ENCODE measurements around the gene CORO1A. TPM values are rescaled to one million over a fixed set of nuclear protein-coding genes. Genes with fewer than 3 reads are reported as not detected.
"Not testable (repeated sequence)": the region's sequence is repeated elsewhere in the genome, so short reads cannot be mapped to it uniquely, and the experiment has no call there.

Gene CORO1A
- total and polyA plus RNA-seq, 5 experiments from 2014 or later, result 881 to 1,424 (median 1,262) TPM

- H3K27me3 Mint-ChIP-seq, H3K27ac Mint-ChIP-seq, H3K9me3 Mint-ChIP-seq, DNase-seq, H3K4me3 Mint-ChIP-seq, H3K36me3 Mint-ChIP-seq, POLR2A ChIA-PET, H3K4me1 Mint-ChIP-seq: not testable (repeated sequence)
- peak; percentile 68 to 87 for ATAC-seq
Observed at GRCh38 chr16:30211414-30211813, 28.0 kb downstream of the CORO1A start.

DNA sequence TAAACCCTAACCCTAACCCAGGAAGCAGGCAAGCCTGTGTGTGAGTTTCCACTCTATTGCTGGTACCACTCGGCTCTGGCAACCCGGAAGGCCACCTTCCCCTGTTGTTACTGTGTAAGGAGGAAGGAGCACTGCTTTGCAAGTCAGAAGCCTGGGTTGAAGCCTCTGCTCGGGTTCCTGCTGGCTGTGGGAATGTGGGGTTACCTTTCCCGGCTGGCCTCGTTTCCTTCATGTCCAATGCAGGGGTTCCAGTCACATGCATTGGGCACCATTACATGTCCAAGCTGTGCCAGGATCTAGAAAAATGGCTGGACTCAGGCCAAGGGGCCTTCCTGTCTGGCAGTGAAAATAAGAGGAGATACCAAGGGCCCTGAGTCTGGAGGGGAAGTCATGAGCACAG is 33.7 kb downstream of the CORO1A start:
- H3K36me3 Mint-ChIP-seq, H3K27me3 Mint-ChIP-seq, POLR2A ChIA-PET, ATAC-seq, H3K4me3 Mint-ChIP-seq, H3K4me1 Mint-ChIP-seq, H3K27ac Mint-ChIP-seq, H3K9me3 Mint-ChIP-seq: not testable (repeated sequence)
- peak in 2 of 10 donors; percentile 0 to 8 for DNase-seq

Other genes with a start within 250 kb of the CORO1A start
- gene TMEM219, start 221.5 kb upstream of the CORO1A start, total RNA-seq, result 10 to 100 TPM; 63.1 to 74.0 TPM
- gene TMEM219, start 221.5 kb upstream of the CORO1A start, polyA plus RNA-seq, result 100 to 1,000 TPM; 157 to 179 (median 174) TPM
- 10 to 100 TPM; 40.8 to 42.6 TPM for gene TAOK2, start 209.7 kb upstream of the CORO1A start, total RNA-seq
- 1 to 10 TPM; 2.6 to 6.6 (median 2.8) TPM for gene TAOK2, start 209.7 kb upstream of the CORO1A start, polyA plus RNA-seq
- 10 to 100 TPM; 15.3 to 16.6 TPM for gene HIRIP3, start 188.0 kb upstream of the CORO1A start, total RNA-seq
- 10 to 100 TPM; 10.6 to 30.1 (median 18.7) TPM for gene HIRIP3, start 188.0 kb upstream of the CORO1A start, polyA plus RNA-seq
- gene INO80E, start 187.4 kb upstream of the CORO1A start, total RNA-seq, result 100 to 1,000 TPM; 107 to 115 TPM
- 1 to 10 TPM; 6.5 to 8.9 (median 7.6) TPM for gene INO80E, start 187.4 kb upstream of the CORO1A start, polyA plus RNA-seq
- not detected for gene DOC2A, start 172.6 kb upstream of the CORO1A start, total RNA-seq
- not detected for gene DOC2A, start 172.6 kb upstream of the CORO1A start, polyA plus RNA-seq
- gene C16orf92, start 160.4 kb upstream of the CORO1A start, total RNA-seq, result not detected
- not detected for gene C16orf92, start 160.4 kb upstream of the CORO1A start, polyA plus RNA-seq
- gene TLCD3B, start 152.3 kb upstream of the CORO1A start, total RNA-seq, result not detected
- not detected for gene TLCD3B, start 152.3 kb upstream of the CORO1A start, polyA plus RNA-seq
- 100 to 1,000 TPM; 580 to 594 TPM for gene ALDOA, start 117.8 kb upstream of the CORO1A start, total RNA-seq
- gene ALDOA, start 117.8 kb upstream of the CORO1A start, polyA plus RNA-seq, result 1,000 to 10,000 TPM in 1 of 3 donors, 100 to 1,000 TPM in 2; 798 to 1,176 (median 994) TPM
- gene PPP4C, start 107.6 kb upstream of the CORO1A start, total RNA-seq, result 10 to 100 TPM; 82.8 to 83.4 TPM
- 100 to 1,000 TPM; 153 to 199 (median 161) TPM for gene PPP4C, start 107.6 kb upstream of the CORO1A start, polyA plus RNA-seq
- gene TBX6, start 91.7 kb upstream of the CORO1A start, total RNA-seq, result 1 to 10 TPM; 2.4 to 2.5 TPM
- gene TBX6, start 91.7 kb upstream of the CORO1A start, polyA plus RNA-seq, result under 1 TPM; 0.15 to 0.25 (median 0.25) TPM
- gene YPEL3, start 87.4 kb upstream of the CORO1A start, total RNA-seq, result 100 to 1,000 TPM; 254 to 264 TPM
- gene YPEL3, start 87.4 kb upstream of the CORO1A start, polyA plus RNA-seq, result 100 to 1,000 TPM; 201 to 301 (median 206) TPM
- gene GDPD3, start 70.1 kb upstream of the CORO1A start, total RNA-seq, result 10 to 100 TPM; 19.8 to 25.0 TPM
- gene GDPD3, start 70.1 kb upstream of the CORO1A start, polyA plus RNA-seq, result under 1 TPM in 1 of 3 donors, not detected in 2; 0.18 TPM
- 10 to 100 TPM; 61.8 to 64.7 TPM for gene MAPK3, start 60.4 kb upstream of the CORO1A start, total RNA-seq
- 1 to 10 TPM; 6.7 to 7.8 (median 7.8) TPM for gene MAPK3, start 60.4 kb upstream of the CORO1A start, polyA plus RNA-seq
- 10 to 100 TPM; 66.6 to 73.1 TPM for gene BOLA2B, start 10.1 kb downstream of the CORO1A start, total RNA-seq
- gene BOLA2B, start 10.1 kb downstream of the CORO1A start, polyA plus RNA-seq, result 100 to 1,000 TPM; 225 to 251 (median 237) TPM
- 10 to 100 TPM; 32.5 to 47.1 TPM for gene SLX1A, start 10.3 kb downstream of the CORO1A start, total RNA-seq
- 10 to 100 TPM; 35.6 to 60.2 (median 44.2) TPM for gene SLX1A, start 10.3 kb downstream of the CORO1A start, polyA plus RNA-seq
- gene SULT1A3, start 15.7 kb downstream of the CORO1A start, total RNA-seq, result 10 to 100 TPM; 26.9 to 29.4 TPM
- 1 to 10 TPM in 1 of 3 donors, under 1 TPM in 1, not detected in 1; 0.47 to 1.3 TPM for gene SULT1A3, start 15.7 kb downstream of the CORO1A start, polyA plus RNA-seq
- 10 to 100 TPM; 30.8 to 40.8 TPM for gene NPIPB13, start 64.9 kb downstream of the CORO1A start, total RNA-seq
- gene NPIPB13, start 64.9 kb downstream of the CORO1A start, polyA plus RNA-seq, result under 1 TPM; 0.22 to 0.59 (median 0.40) TPM
- 10 to 100 TPM; 62.9 to 66.8 TPM for gene CD2BP2, start 171.7 kb downstream of the CORO1A start, total RNA-seq
- 10 to 100 TPM; 20.6 to 21.9 (median 21.7) TPM for gene CD2BP2, start 171.7 kb downstream of the CORO1A start, polyA plus RNA-seq
- 10 to 100 TPM; 32.9 to 36.9 TPM for gene TBC1D10B, start 186.9 kb downstream of the CORO1A start, total RNA-seq
- 10 to 100 TPM in 1 of 3 donors, 1 to 10 TPM in 2; 6.6 to 10.5 (median 7.3) TPM for gene TBC1D10B, start 186.9 kb downstream of the CORO1A start, polyA plus RNA-seq
- 1 to 10 TPM in 1 of 2 experiments, not detected in 1; 1.9 TPM for gene MYL11, start 191.2 kb downstream of the CORO1A start, total RNA-seq
- 1 to 10 TPM in 2 of 3 donors, not detected in 1; 1.1 to 4.2 TPM for gene MYL11, start 191.2 kb downstream of the CORO1A start, polyA plus RNA-seq
- 100 to 1,000 TPM; 216 to 222 TPM for gene SEPTIN1, start 199.0 kb downstream of the CORO1A start, total RNA-seq
- gene SEPTIN1, start 199.0 kb downstream of the CORO1A start, polyA plus RNA-seq, result 100 to 1,000 TPM; 178 to 249 (median 242) TPM
- 10 to 100 TPM; 12.7 to 14.3 TPM for gene ZNF48, start 211.8 kb downstream of the CORO1A start, total RNA-seq
- 10 to 100 TPM in 1 of 3 donors, 1 to 10 TPM in 2; 6.1 to 11.7 (median 7.5) TPM for gene ZNF48, start 211.8 kb downstream of the CORO1A start, polyA plus RNA-seq
- 1 to 10 TPM; 5.5 to 7.6 TPM for gene ZNF771, start 224.0 kb downstream of the CORO1A start, total RNA-seq
- gene ZNF771, start 224.0 kb downstream of the CORO1A start, polyA plus RNA-seq, result 1 to 10 TPM; 2.1 to 6.7 (median 3.8) TPM
- 10 to 100 TPM; 15.2 to 16.7 TPM for gene DCTPP1, start 246.4 kb downstream of the CORO1A start, total RNA-seq
- 10 to 100 TPM; 63.0 to 79.6 (median 64.0) TPM for gene DCTPP1, start 246.4 kb downstream of the CORO1A start, polyA plus RNA-seq

Measured in naive thymus-derived CD8-positive, alpha-beta T cell (primary cell).